Measurements from ENCODE around the gene ZNF320.
A peak's percentile ranks its signal among the peaks of the same experiment; 100 is the strongest.
"Not testable (repeated sequence)": the region's sequence is repeated elsewhere in the genome, so short reads cannot be mapped to it uniquely, and the experiment has no call there.

The ZNF320 gene

DNA sequence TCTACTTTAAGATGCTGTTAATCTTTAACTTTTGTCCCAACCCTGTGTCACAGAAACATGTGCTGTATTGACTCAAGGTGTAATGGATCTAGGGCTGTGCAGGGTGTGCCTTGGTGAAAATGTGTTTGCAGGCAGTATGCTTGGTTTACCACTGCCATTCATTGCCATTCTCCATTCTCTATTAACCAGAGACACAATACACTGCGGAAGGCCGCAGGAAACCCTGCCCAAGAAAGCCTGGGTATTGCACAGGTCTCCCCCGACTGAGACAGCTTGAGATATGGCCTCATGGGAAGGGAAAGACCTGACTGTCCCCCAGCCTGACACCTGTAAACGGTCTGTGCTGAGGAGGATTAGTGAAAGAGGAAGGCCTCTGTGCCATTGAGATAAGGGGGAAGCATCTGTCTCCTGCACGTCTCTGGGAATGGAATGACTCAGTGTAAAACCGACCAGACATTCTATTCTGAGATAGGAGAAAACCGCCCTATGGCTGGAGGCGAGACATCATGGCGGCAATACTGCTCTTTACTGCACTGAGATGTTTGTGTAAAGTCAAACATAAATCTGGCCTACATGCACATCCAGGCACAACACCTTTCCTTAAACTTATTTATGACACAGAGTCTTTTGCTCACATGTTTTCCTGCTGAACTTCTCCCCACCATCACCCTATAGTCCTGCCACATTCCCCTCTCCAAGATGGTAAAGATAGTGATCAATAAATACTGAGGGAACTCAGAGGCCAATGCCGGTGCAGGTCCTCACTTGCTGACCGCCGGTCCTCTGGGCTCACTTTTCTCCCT lies 38.9 kb upstream of the ZNF320 start:
- H3K27me3 Mint-ChIP-seq: no peaks in the 10 kb centered on the region
- H3K4me3 Mint-ChIP-seq: no peak overlapping the region
- peaks cover 6% of the 10 kb centered on the region for H3K4me1 Mint-ChIP-seq (ENCODE audit: low read depth)
- H3K9me3 Mint-ChIP-seq (ENCODE audit: low read depth): peaks cover 20% of the 10 kb centered on the region
- no peak overlapping the region for H3K27ac Mint-ChIP-seq
- peaks cover 40% of the 10 kb centered on the region for H3K36me3 Mint-ChIP-seq

- Mint-ChIP-seq H3K4me3 (no peak overlapping the region), H3K27me3 (no peaks in the 10 kb centered on the region), H3K9me3 (ENCODE audit: low read depth) (peaks cover 17% of the 10 kb centered on the region), H3K27ac (no peak overlapping the region), H3K4me1 (ENCODE audit: low read depth) (peaks cover 3% of the 10 kb centered on the region), H3K36me3 (peaks cover 38% of the 10 kb centered on the region)
Observed at GRCh38 chr19:52935434-52935833, 38.0 kb upstream of the ZNF320 start.

DNA sequence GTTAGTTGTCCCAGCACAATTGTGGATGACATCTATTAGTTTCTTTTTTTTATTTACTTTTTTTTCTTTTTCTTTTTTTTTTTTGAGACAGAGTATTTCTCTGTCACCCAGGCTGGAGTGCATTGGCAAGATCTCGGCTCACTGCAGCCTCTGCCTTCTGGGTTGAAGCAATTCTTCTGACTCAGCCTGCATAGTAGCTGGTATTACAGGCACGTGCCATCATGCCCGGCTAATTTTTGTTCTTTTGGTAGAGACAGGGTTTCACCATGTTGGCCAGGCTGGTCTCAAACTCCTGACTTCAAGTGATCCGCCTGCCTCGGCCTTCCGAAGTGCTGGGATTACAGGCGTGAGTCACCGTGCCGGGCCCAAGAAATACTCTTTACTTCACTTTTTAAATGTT lies 27.2 kb upstream of the ZNF320 start:
- Mint-ChIP-seq H3K4me1 (ENCODE audit: low read depth) (peaks cover 25% of the 10 kb centered on the region), H3K4me3 (peak overlapping the region; percentile 32), H3K36me3 (peaks cover 22% of the 10 kb centered on the region)
- not testable (repeated sequence) for H3K27me3 Mint-ChIP-seq; H3K9me3 Mint-ChIP-seq (ENCODE audit: low read depth); H3K27ac Mint-ChIP-seq

DNA sequence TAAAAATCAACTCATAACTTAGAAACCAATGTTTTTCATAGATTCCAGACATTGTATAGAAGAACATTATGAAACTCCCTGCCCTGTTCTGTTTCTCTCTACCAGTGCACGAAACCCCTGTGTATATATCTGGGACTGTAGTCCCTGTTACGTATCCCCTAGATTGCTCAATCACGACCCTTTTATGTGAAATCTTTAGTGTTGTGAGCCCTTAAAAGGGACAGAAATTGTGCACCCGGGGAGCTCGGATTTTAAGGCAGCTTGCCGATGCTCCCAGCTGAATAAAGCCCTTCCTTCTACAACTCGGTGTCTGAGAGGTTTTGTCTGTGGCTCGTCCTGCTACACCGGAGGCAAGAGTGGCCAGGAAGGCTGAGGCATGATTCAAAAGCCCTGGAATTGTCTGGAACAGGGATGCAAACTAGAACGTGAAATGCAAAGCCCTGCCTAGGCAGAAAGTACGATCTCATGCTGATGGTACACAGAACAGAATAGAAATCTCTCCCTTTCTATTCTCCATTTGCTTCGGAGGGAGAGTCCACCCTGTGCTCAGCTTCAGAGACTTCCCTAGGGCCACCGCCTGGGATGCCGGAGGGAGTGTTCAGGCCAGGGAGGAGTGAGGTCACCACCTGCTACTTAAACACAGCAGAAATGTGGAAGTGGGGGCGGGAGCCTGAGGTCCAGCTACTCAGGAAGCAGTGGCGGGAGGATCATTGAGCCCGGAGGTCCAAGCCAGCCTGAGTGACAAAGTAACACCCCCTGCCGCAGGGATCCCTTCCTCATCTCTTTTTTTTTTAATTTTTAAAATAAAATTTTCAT lies 26.6 kb upstream of the ZNF320 start:
- Mint-ChIP-seq H3K36me3 (peaks cover 16% of the 10 kb centered on the region), H3K27me3 (no peaks in the 10 kb centered on the region), H3K27ac (no peak overlapping the region), H3K4me1 (ENCODE audit: low read depth) (peaks cover 25% of the 10 kb centered on the region), H3K9me3 (ENCODE audit: low read depth) (peaks cover 1% of the 10 kb centered on the region), H3K4me3 (peak overlapping the region; percentile 92)

DNA sequence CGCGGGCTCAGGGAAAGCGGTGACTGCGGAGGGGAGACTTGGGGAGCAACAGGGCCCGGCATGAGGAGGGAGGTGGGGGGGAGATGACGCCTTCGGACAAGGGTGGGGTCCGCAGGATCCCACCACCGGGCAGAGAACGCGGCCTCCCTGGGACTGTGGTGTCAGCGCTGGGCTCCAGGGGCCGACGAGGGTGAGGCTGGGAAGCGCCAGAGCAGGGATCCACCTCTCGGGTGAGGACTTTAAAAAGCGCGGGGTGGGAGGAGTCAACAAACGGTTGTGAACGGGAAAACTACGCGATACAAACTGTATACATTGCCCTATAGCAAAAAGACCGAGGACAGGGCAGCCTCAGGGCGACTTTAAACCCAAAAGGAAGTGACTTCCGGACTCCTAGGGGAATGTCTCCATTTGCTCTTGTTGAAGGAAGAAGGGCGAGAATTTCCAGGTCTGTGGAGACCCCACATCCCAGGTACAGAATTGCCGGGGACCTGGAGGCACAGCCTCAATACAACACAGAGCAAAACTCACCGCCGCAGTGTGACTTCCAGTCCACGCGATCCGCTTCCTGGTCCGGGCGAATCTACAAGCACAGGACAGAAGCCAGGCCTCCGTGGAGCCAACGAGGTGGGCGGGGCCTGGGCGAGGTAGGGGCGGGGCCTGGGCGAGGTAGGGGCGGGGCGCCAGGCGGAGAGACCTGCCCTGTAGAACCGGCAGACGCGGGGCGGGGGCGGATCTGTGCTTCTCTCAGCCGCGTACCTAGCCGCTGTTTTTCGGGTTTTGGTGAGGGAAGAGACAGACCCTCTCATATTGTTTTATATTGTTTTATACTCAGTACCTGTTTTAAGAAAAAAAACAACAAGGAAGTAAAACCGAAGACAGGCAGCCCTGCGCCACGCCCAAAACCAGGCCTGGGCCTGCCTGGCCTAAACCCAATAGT lies 25.7 kb upstream of the ZNF320 start, which contains the start of gene ZNF888:
TSS of gene ZNF888 (minus strand) at position 588 of the 937 bp plus-strand sequence. CDS start 5,555 bp downstream, outside the sequence.
- H3K36me3 Mint-ChIP-seq: peaks cover 9% of the 10 kb centered on the region
- peak within 1 kb of the TSS; percentile 92 for H3K4me3 Mint-ChIP-seq
- H3K27me3 Mint-ChIP-seq: no peaks in the 10 kb centered on the region
- peak within 1 kb of the TSS; percentile 83 for H3K27ac Mint-ChIP-seq
- H3K9me3 Mint-ChIP-seq (ENCODE audit: low read depth): no peaks in the 10 kb centered on the region
- H3K4me1 Mint-ChIP-seq (ENCODE audit: low read depth): peaks cover 25% of the 10 kb centered on the region

DNA sequence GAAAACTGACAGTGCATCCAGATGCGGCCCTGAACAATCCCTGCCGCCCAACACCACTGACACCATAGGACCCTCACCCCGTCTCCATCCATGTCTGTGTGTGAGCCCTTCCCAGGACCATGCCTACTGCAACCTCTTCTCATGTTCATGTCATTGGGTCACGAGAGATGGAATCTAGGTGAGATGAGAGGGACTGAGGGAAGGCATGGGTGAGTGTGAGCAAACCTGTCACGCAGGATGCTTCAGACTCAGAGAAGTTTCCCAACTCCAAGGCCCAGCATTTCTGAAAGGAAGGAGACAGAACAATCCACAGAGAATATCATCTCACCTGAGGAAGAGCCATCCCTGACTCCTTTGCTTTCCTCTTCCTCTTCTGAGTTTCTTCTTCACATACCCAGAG lies 20.1 kb upstream of the ZNF320 start:
- H3K9me3 Mint-ChIP-seq (ENCODE audit: low read depth): peaks cover 8% of the 10 kb centered on the region
- no peak overlapping the region for H3K4me3 Mint-ChIP-seq
- no peaks in the 10 kb centered on the region for H3K27me3 Mint-ChIP-seq
- H3K4me1 Mint-ChIP-seq (ENCODE audit: low read depth): peaks cover 13% of the 10 kb centered on the region
- H3K36me3 Mint-ChIP-seq: peaks cover 38% of the 10 kb centered on the region
- H3K27ac Mint-ChIP-seq: no peak overlapping the region

GRCh38 chr19:52910648-52911047 lies 13.2 kb upstream of the ZNF320 start:
- H3K27me3 Mint-ChIP-seq: no peaks in the 10 kb centered on the region
- peaks cover 39% of the 10 kb centered on the region for H3K9me3 Mint-ChIP-seq (ENCODE audit: low read depth)
- no peak overlapping the region for H3K27ac Mint-ChIP-seq
- no peaks in the 10 kb centered on the region for H3K4me1 Mint-ChIP-seq (ENCODE audit: low read depth)
- no peak overlapping the region for H3K4me3 Mint-ChIP-seq
- H3K36me3 Mint-ChIP-seq: peaks cover 52% of the 10 kb centered on the region

GRCh38 chr19:52904052-52904780 lies 6.8 kb upstream of the ZNF320 start:
- H3K9me3 Mint-ChIP-seq (ENCODE audit: low read depth): peaks cover 29% of the 10 kb centered on the region
- not testable (repeated sequence) for H3K27me3 Mint-ChIP-seq; H3K27ac Mint-ChIP-seq; H3K4me3 Mint-ChIP-seq; H3K4me1 Mint-ChIP-seq (ENCODE audit: low read depth)
- peaks cover 36% of the 10 kb centered on the region for H3K36me3 Mint-ChIP-seq

GRCh38 chr19:52901842-52902241 lies 4.4 kb upstream of the ZNF320 start:
- Mint-ChIP-seq H3K4me1 (ENCODE audit: low read depth) (peaks cover 6% of the 10 kb centered on the region), H3K36me3 (peaks cover 22% of the 10 kb centered on the region), H3K9me3 (ENCODE audit: low read depth) (peaks cover 23% of the 10 kb centered on the region), H3K4me3 (no peak overlapping the region), H3K27ac (no peak overlapping the region), H3K27me3 (no peaks in the 10 kb centered on the region)

DNA sequence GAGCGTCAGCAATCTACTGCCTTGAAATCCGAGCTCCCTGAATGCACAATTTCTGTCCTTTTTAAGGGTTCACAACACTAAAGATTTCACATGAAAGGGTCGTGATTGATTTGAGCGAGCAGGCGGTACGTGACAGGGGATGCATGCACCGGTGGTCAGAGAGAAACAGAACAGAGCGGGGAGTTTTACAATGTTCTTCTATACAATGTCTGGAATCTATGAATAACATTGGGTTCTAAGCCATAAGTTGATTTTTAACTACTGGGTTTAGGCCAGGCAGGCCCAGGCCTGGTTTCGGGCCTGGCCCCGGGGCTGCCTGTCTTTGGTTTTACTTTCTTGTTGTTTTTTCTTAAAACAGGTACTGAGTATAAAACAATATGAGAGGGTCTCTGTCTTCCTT lies 1.2 kb upstream of the ZNF320 start:
- H3K27me3 Mint-ChIP-seq; H3K4me1 Mint-ChIP-seq (ENCODE audit: low read depth); H3K27ac Mint-ChIP-seq; H3K9me3 Mint-ChIP-seq (ENCODE audit: low read depth): not testable (repeated sequence)
- Mint-ChIP-seq H3K36me3 (peaks cover 11% of the 10 kb centered on the region), H3K4me3 (peak overlapping the region; percentile 79)

- Mint-ChIP-seq H3K27ac (no peak overlapping the region), H3K27me3 (no peaks in the 10 kb centered on the region), H3K4me1 (ENCODE audit: low read depth) (peaks cover 10% of the 10 kb centered on the region), H3K36me3 (peaks cover 12% of the 10 kb centered on the region), H3K9me3 (ENCODE audit: low read depth) (peaks cover 6% of the 10 kb centered on the region), H3K4me3 (peak overlapping the region; percentile 90)
Observed at GRCh38 chr19:52898101-52898500, 666 bp upstream of the ZNF320 start.

DNA sequence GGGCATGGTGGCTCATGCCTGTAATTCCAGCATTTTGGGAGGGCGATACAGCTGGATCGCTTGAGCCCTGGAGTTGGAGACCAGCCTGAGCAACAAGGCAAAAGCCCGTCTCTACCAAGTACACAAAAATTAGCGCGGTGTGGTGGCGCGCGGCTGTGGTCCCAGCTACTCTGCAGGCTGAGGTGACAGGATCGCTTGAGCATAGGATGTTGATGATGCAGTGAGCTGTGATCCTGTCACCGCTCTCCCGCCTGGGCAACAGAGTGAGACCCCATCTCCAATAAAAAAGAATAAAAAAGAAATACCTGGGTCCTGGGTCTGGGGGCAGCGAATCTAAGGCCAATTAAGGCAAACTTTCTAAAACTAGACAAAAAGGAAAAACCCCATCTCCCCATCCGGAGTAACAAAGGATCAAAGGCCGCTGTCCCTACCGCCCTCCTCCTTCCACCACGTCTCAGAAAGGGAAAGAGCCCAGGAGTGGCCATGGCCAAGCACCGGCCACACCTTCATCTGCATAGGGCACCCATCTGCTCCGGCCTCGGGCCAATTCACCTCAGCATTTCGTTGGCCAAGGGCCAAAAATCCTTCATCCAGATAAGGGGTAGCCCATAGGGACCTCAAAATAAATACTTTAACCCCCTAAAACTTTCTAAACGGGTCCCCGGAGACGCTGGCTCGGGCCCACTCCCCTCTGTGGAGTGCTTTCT lies 851 bp downstream of the ZNF320 start:
- Mint-ChIP-seq H3K27ac (peak overlapping the region; percentile 79), H3K4me1 (ENCODE audit: low read depth) (peaks cover 10% of the 10 kb centered on the region), H3K27me3 (no peaks in the 10 kb centered on the region), H3K36me3 (peaks cover 21% of the 10 kb centered on the region), H3K4me3 (peak overlapping the region; percentile 90), H3K9me3 (ENCODE audit: low read depth) (peaks cover 6% of the 10 kb centered on the region)

GRCh38 chr19:52891336-52891735 lies 6.1 kb downstream of the ZNF320 start:
- Mint-ChIP-seq H3K9me3 (ENCODE audit: low read depth) (peaks cover 20% of the 10 kb centered on the region), H3K27me3 (no peaks in the 10 kb centered on the region), H3K36me3 (peaks cover 53% of the 10 kb centered on the region), H3K27ac (no peak overlapping the region), H3K4me3 (no peak overlapping the region), H3K4me1 (ENCODE audit: low read depth) (peaks cover 4% of the 10 kb centered on the region)
